ENCODE measurements around the gene NT5C. TPM values are rescaled to one million over a fixed set of nuclear protein-coding genes. Genes with fewer than 3 reads are reported as not detected.
A peak's percentile ranks its signal among the peaks of the same experiment; 100 is the strongest.

NT5C gene
- total RNA-seq, 4 donors from 2014 or later = 62.5 to 107 (median 105) TPM

DNA sequence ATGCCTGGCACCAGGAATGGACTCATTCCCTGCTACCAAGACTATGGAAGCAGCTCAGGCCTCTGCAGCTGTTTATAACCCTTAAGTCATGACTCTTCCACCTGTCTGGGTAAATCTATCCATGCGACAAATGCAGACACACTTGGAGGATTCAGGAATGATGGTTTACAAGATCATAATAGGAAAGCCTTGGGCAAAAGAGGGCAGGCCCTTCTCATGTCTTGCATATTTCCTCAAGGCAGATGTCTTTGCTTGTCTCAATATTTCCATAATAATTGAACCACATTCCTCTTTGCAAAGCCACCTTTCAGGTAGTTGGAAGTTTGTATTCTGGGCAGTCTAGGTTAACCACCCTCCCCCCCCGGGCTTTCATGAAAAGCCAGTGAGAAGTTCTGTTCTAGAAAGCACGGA lies 23.7 kb upstream of the NT5C start:
- intact Hi-C loops (cut with DNase I; ENCODE audit: low total_unique reads) = no loop called here
- TF ChIP-seq POLR2A (IDR thresholded peaks at IDR 0.05) (no peak), CTCF (IDR thresholded peaks at IDR 0.05) (no peak)
- DNase-seq (ENCODE audit: low spot score in 2 of 2) = no peak
- 47 to 59% methylated on average over 3 of the region's 3 CpGs for WGBS, 2 donors
- no peak overlapping the region for H3K4me3 ChIP-seq (ENCODE audit: low read depth, poor library complexity, severe bottlenecking)

- H3K4me3 ChIP-seq (ENCODE audit: low read depth, poor library complexity, severe bottlenecking) = peak within 1 kb of the TSS; percentile 82
- TF ChIP-seq CTCF (IDR thresholded peaks at IDR 0.05) = no peak
- peak in 1 of 2 donors; percentile 83 for TF ChIP-seq POLR2A (IDR thresholded peaks at IDR 0.05)
- 2 to 3% methylated on average over 32 to 42 of the region's 67 CpGs for WGBS, 2 donors
- DNase-seq (ENCODE audit: low spot score in 2 of 2) = peak; percentile 99
- intact Hi-C loops (cut with DNase I; ENCODE audit: low total_unique reads) = no loop called here
Measured at GRCh38 chr17:75154195-75155106, 22.9 kb upstream of the NT5C start, which contains the start of gene JPT1. Gene JPT1, minus strand, starts transcription at chr17:75154512. Its CDS starts 115 bp downstream, at chr17:75154397.

DNA sequence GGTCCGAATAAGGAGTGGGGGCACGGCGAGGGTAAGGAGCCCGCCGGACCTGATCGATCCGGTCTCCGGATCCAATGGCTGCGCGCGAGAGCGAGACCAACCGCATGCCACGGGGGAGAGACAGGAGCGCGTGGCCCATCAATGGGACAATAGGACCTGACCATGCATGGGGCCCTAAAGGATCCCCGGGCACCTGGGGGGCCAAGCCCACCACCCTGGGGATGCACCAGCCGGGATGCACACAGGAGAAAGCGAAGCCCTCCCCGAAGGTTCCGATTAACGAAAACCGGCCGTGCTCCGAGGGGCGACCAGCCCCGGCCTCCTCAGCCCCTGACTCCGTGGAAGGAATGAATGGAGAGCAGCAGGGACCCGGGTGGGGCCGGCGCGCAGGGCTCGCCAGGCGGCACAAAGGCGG lies 22.2 kb upstream of the NT5C start:
- intact Hi-C loops (cut with DNase I; ENCODE audit: low total_unique reads) = no loop called here
- H3K4me3 ChIP-seq (ENCODE audit: low read depth, poor library complexity, severe bottlenecking) = peak overlapping the region; percentile 82
- no peak for TF ChIP-seq CTCF (IDR thresholded peaks at IDR 0.05)
- no peak for TF ChIP-seq POLR2A (IDR thresholded peaks at IDR 0.05)
- WGBS, 2 donors = 1% methylated on average over 20 to 31 of the region's 35 CpGs
- no peak for DNase-seq (ENCODE audit: low spot score in 2 of 2)

DNA sequence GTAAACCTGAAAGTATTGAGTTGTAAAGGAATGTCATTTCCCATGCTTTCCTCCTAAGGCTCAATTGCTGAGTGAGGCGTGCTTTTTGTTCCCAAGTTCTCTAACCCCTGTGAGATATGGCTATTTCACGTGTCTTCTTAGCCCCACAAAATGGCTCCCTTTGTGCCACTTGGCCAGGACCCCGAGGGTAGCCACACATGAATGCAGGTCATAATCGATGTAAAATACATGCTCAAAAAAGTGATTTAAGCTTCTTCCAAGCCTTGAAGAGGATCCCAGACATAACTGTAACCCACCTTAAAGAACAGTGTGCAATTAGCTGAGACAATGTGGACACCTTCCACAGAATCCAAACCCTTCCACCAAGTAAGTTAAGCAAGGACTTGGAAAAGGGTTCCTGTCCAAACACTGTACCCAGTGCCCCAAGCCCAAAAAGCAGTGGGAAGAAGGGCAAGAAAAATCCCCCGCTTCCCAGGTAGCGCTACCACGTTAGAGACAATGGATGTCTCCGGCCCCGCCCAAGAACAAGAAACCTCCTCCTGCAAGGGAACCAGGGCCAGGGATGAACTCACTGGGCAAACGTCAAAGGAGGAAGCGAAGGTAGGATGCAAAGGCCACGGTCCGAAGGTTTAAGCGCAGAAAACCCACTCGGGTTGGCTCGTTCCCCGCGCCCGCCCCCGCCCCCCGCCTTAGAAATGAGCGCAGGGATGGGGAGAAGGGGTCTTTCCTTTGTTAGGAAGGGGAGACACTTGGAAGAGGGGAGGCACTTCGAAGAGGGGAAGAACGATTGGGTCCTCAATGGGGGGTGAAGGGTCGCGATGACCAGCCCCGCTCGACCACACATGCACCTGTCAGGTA lies 21.6 kb upstream of the NT5C start:
- peak in 1 of 2 donors; percentile 24 for DNase-seq (ENCODE audit: low spot score in 2 of 2)
- intact Hi-C loops (cut with DNase I; ENCODE audit: low total_unique reads) = no loop called here
- peak overlapping the region; percentile 82 for H3K4me3 ChIP-seq (ENCODE audit: low read depth, poor library complexity, severe bottlenecking)
- TF ChIP-seq POLR2A (IDR thresholded peaks at IDR 0.05) (no peak), CTCF (IDR thresholded peaks at IDR 0.05) (no peak)
- WGBS, 2 donors = 6% methylated on average over 28 of the region's 28 CpGs

DNA sequence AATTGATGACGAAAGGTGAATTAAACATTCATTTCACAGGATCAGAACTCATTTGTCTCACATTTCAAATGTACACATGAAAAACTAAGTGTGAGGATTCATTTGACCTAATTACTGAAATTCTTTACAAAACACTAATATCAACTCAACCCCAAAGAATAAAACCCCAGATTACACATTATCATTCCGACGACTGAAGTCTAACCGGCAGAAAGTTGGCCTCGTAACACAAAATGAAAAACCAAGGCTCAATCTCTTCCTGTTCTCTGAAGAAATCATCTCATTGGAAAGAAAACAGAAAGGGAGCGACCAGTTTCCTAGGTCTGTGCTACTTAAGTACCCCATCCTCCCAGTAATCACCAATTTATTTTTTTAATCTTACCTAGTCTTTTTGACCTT lies 21.0 kb upstream of the NT5C start:
- no peak overlapping the region for H3K4me3 ChIP-seq (ENCODE audit: low read depth, poor library complexity, severe bottlenecking)
- intact Hi-C loops (cut with DNase I; ENCODE audit: low total_unique reads) = no loop called here
- 83 to 91% methylated on average over 6 of the region's 6 CpGs for WGBS, 2 donors
- TF ChIP-seq POLR2A (IDR thresholded peaks at IDR 0.05) (no peak), CTCF (IDR thresholded peaks at IDR 0.05) (no peak)
- no peak for DNase-seq (ENCODE audit: low spot score in 2 of 2)
